ENCODE measurements around the gene NPIPA7.
"Not testable (repeated sequence)": the region's sequence is repeated elsewhere in the genome, so short reads cannot be mapped to it uniquely, and the experiment has no call there.

Gene NPIPA7

DNA sequence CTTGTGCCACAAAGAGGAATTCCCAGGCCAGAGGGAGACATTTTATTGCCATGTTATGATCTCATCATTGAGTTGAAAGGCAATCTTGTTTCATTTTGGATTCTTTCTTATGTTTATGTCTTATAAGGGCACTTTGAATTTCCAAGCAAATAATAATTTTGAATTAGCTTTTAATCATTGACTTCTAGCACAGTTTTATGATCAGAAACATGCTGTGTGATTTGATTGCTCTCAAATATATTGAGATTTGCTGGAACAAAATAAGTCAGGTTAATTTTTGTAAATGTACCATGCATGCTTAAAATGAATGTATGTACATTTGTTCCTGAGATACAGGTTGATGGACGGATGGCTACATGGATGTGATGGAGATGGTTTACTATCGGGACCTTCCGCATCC is at the start of gene NPIPA7:
Gene NPIPA7 (plus strand): TSS at position 301 of the 400 bp plus-strand sequence. CDS start 105 bp downstream, outside the sequence.
- not testable (repeated sequence) for DNase-seq

DNA sequence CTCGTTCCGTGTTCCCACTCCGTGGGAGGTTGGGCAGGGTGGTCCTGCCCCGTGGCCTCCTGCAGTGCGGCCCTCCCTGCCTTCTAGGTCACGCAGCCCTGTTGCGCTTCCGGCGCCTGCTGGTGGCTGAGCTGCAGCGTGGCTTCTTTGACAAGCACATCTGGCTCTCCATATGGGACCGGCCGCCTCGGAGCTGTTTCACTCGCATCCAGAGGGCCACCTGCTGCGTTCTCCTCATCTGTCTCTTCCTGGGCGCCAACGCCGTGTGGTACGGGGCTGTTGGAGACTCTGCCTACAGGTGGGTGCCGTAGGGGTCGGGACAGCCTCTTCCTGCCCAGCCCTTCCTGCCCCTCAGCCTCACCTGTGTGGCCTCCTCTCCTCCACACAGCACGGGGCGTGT is 47.5 kb upstream of the NPIPA7 start:
- DNase-seq, result not testable (repeated sequence)

DNA sequence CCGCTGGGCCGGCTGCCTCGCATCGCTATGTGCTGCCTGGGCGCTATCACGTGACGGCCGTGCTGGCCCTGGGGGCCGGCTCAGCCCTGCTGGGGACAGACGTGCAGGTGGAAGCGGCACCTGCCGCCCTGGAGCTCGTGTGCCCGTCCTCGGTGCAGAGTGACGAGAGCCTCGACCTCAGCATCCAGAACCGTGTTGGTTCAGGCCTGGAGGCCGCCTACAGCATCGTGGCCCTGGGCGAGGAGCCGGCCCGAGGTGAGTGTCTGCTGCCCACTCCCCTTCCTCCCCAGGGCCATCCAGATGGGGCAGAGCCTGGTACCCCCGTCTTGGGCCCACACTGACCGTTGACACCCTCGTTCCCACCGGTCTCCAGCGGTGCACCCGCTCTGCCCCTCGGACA is 21.4 kb upstream of the NPIPA7 start:
- DNase-seq, result not testable (repeated sequence)

DNA sequence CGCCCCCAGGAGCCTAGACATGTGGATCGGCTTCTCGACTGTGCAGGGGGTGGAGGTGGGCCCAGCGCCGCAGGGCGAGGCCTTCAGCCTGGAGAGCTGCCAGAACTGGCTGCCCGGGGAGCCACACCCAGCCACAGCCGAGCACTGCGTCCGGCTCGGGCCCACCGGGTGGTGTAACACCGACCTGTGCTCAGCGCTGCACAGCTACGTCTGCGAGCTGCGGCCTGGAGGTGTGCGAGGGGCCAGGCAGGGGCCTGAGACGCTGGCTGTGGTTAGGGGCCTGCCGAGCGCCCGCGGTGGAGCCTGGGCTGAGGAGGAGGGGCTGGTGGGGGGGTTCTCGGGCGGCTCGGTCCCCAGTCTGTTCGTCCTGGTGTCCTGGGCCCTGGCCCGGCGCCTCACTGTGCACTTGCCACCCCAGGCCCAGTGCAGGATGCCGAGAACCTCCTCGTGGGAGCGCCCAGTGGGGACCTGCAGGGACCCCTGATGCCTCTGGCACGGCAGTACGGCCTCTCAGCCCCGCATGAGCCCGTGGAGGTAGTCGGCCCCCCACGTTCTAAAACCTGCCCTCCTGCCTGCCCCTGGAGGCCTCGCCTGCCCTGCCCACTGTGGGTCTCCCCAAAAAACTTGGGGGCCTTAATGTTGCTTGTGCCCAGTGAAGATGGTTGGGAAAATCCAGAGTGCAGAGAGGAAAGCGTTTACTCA is 20.2 kb upstream of the NPIPA7 start:
- DNase-seq, result not testable (repeated sequence)

GRCh38 chr16:16363595-16363994 is 15.3 kb upstream of the NPIPA7 start:
- not testable (repeated sequence) for DNase-seq

DNA sequence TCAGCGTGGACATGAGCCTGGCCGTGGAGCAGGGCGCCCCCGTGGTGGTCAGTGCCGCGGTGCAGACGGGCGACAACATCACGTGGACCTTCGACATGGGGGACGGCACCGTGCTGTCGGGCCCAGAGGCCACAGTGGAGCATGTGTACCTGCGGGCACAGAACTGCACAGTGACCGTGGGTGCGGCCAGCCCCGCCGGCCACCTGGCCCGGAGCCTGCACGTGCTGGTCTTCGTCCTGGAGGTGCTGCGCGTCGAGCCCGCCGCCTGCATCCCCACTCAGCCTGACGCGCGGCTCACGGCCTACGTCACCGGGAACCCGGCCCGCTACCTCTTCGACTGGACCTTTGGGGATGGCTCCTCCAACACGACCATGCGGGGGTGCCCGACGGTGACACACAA is 14.8 kb upstream of the NPIPA7 start:
- not testable (repeated sequence) for DNase-seq

- DNase-seq, result not testable (repeated sequence)
Measured at GRCh38 chr16:16364701-16365100, 14.2 kb upstream of the NPIPA7 start.

GRCh38 chr16:16365319-16365718 is 13.6 kb upstream of the NPIPA7 start:
- not testable (repeated sequence) for DNase-seq

DNA sequence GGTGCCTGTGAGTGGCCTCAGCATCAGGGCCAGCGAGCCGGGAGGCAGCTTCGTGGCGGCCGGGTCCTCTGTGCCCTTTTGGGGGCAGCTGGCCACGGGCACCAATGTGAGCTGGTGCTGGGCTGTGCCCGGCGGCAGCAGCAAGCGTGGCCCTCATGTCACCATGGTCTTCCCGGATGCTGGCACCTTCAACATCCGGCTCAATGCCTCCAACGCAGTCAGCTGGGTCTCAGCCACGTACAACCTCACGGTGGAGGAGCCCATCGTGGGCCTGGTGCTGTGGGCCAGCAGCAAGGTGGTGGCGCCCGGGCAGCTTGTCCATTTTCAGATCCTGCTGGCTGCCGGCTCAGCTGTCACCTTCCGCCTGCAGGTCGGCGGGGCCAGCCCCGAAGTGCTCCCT is 13.1 kb upstream of the NPIPA7 start:
- DNase-seq, result not testable (repeated sequence)

DNA sequence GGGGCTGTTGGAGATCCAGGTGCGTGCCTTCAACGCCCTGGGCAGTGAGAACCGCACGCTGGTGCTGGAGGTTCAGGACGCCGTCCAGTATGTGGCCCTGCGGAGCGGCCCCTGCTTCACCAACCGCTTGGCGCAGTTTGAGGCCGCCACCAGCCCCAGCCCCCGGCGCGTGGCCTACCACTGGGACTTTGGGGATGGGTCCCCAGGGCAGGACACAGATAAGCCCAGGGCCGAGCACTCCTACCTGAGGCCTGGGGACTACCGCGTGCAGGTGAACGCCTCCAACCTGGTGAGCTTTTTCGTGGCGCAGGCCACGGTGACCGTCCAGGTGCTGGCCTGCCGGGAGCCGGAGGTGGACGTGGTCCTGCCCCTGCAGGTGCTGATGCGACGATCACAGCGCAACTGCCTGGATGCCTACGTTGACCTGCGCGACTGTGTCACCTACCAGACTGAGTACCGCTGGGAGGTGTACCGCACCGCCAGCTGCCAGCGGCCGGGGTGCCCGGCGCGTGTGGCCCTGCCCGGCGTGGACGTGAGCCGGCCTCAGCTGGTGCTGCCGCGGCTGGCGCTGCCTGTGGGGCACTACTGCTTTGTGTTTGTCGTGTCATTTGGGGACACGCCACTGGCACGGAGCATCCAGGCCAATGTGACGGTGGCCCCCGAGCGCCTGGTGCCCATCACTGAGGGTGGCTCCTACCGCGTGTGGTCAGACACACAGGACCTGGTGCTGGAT is 12.2 kb upstream of the NPIPA7 start:
- not testable (repeated sequence) for DNase-seq

DNA sequence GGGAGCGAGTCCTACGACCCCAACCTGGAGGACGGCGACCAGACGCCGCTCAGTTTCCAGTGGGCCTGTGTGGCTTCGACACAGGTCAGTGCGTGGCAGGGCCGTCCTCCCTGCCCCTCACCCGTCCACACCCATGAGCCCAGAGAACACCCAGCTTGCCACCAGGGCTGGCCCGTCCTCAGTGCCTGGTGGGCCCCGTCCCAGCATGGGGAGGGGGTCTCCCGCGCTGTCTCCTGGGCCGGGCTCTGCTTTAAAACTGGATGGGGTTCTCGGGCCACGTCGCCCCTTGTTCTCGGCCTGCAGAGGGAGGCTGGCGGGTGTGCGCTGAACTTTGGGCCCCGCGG is 11.7 kb upstream of the NPIPA7 start:
- DNase-seq, result not testable (repeated sequence)

- not testable (repeated sequence) for DNase-seq
Measured at GRCh38 chr16:16369081-16369856, 9.7 kb upstream of the NPIPA7 start.

DNA sequence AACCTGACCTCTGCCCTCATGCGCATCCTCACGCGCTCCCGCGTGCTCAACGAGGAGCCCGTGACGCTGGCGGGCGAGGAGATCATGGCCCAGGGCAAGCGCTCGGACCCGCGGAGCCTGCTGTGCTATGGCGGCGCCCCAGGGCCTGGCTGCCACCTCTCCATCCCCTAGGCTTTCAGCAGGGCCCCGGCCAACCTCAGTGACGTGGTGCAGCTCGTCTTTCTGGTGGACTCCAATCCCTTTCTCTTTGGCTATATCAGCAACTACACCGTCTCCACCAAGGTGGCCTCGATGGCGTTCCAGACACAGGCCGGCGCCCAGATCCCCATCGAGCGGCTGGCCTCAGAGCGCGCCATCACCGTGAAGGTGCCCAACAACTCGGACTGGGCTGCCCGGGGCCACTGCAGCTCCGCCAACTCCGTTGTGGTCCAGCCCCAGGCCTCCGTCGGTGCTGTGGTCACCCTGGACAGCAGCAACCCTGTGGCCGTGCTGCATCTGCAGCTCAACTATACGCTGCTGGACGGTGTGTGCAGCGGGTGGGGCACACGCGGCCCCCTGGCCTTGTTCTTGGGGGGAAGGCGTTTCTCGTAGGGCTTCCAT is 7.7 kb upstream of the NPIPA7 start:
- DNase-seq, result not testable (repeated sequence)

DNA sequence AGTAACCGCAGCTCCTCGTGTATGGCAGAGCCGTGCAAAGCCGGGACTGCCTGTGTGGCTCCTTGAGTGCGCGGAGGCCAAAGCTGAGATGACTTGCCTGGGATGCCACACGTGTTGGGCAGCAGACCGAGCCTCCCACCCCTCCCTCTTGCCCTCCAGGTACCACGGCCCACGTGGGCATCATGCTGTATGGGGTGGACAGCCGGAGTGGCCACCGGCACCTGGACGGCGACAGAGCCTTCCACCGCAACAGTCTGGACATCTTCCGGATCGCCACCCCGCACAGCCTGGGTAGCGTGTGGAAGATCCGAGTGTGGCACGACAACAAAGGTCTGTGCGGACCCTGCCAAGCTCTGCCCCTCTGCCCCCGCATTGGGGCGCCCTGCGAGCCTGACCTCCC is 4.7 kb upstream of the NPIPA7 start:
- not testable (repeated sequence) for DNase-seq

DNA sequence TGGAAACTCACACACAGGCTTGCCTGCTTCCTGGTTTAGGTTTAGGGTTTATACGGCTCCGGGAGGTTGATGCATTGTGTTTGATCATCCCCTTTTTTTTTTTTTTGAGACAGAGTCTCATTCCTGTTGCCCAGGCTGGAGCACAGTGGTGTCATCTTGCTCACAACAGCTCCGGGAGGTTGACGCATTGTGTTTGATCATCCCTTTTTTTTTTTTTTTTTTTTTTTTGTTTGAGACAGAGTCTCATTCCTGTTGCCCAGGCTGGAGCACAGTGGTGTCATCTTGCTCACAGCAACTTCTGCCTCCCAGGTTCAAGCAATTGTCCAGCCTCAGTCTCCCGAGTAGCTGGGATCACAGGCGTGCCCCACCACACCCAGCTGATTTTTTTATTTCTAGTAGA is 20.7 kb downstream of the NPIPA7 start:
- DNase-seq, result not testable (repeated sequence)

DNA sequence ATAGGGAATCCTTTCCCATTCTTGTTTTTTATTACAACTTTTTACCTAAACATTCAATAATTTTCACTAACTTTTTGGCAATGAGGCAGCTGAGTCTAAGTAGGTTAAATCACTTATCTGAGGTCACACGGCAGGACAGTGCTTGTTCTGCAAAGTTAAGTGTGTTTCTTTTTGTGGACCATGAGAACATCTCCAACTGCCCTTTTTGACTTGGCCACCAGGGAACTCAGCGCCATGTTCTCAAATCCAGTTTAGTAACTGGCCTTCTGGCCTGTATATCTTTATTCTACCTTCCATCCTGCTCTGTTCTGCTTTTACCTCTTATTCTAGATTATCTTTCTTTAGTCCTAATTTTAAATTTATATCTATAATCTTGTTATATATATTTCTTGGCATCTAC is 23.4 kb downstream of the NPIPA7 start:
- not testable (repeated sequence) for DNase-seq

DNA sequence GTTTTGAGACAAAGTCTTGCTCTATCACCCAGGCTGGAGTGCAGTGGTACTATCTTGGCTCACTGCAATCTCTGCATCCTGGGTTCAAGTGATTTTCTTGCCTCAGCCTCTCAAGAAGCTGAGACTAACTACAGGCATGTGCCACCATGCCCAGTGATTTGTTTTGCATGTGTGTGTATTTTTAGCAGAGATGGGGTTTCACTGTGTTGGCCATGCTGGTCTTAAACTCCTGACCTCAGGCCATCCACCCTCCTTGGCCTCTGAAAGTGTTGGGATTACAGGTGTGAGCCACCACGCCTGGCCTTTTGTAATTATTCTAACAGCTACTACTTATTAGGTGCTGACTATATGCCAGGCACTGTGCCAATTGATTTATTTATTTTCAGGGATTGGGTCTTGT is 25.3 kb downstream of the NPIPA7 start:
- not testable (repeated sequence) for DNase-seq

DNA sequence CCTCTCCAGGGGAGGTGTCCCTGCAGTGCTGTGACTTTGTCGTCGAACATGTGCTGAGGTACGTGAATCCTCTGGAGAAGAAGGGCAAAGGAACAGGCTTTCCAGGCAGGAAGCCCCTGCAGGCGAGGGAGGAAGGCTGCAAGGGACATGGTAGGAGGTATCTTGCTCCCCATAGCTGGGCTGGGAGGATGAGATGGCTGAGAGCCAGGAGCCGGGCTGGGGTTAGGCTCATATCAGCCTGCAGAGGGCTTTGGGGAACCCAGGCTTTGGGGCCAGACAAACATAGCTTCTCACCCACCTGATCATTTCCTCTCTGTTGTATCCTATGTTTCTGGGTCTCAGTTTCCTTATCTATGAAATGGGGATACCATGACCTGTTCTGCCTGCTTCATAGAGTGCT is 26.5 kb downstream of the NPIPA7 start:
- DNase-seq, result not testable (repeated sequence)

DNA sequence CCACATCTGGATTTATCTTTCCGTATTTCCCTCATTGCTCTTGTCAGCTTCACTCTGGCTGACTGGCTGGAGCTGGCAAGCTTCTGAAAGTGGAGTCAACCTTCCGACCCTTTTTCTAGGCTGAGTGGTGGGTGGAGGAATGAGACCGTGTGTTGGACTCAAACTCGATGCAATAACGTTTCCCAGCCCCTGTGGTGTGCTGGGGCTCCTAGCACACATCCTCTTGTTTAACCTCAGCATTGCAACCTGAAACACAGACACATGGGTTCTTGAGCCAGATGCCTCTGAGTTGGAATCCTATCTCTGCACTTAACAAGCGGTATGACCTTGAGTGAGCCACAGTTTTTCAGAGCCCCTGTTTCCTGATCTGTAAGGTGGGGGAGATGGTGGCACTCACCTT is 29.5 kb downstream of the NPIPA7 start:
- not testable (repeated sequence) for DNase-seq

GRCh38 chr16:16413773-16414172 is 34.8 kb downstream of the NPIPA7 start:
- DNase-seq, result not testable (repeated sequence)

DNA sequence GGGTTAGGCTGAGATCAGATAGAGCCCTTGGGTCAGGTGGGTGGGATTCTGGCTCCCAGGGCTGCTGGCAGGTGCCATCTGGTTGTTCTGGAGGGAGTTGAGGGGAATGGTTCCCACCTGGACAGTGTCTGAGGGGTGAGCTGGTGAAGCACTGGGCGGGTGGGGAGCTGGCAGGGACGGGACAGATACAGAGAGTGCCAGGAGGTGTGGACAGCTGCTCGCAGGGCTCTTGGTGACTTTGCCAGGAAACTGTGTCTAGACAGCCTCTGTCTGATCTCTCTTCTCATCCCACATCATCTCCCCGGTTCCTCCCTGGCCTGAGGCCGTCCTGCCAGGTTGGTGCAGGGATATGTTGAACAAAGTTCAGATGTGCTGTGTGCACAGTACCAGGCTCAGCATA is 38.1 kb downstream of the NPIPA7 start:
- DNase-seq, result not testable (repeated sequence)

- DNase-seq, result not testable (repeated sequence)
Measured at GRCh38 chr16:16417914-16418544, 39.1 kb downstream of the NPIPA7 start.

DNA sequence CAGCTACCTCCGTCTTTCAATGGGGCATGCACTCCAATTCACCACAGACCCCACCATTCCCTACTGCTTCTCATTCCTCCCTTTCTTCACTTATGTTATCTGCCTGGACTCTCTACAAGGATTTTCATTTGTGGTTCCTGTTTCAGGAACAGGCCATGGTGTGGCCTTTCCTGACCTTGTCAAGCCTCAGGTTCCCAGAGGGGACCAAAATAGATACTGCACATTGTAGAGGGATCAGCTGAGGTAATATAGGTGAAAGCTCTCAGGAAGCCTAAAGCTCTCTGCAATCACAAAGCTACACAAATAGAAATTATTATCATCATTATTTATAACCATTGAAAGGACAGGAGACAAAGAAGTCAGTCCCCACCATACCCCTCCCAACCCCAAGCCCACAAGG is 41.6 kb downstream of the NPIPA7 start:
- DNase-seq, result not testable (repeated sequence)
